GM19438 (cell line): ENCODE measurements around the gene SLC25A47.
"Not testable (repeated sequence)": the region's sequence is repeated elsewhere in the genome, so short reads cannot be mapped to it uniquely, and the experiment has no call there.

Experiments
- ATAC-seq: cut with Tn5 transposase; IDR thresholded peaks from one replicate; pipeline ENCODE4 v1.9.1; 2021; ENCODE audit warnings: low read depth; ENCODE audit not compliant: unreplicated experiment

Gene SLC25A47

GRCh38 chr14:100289916-100290606 is 33.1 kb upstream of the SLC25A47 start:
- no peak for ATAC-seq

- no peak for ATAC-seq
Observed at GRCh38 chr14:100290607-100291304, 32.4 kb upstream of the SLC25A47 start.

GRCh38 chr14:100291305-100292075 is 31.6 kb upstream of the SLC25A47 start:
- ATAC-seq = no peak

- ATAC-seq = no peak
Observed at GRCh38 chr14:100292301-100292775, 30.8 kb upstream of the SLC25A47 start.

GRCh38 chr14:100292776-100293461 is 30.2 kb upstream of the SLC25A47 start:
- ATAC-seq = no peak

- no peak for ATAC-seq
Observed at GRCh38 chr14:100293497-100294212, 29.5 kb upstream of the SLC25A47 start.

GRCh38 chr14:100294213-100294962 is 28.8 kb upstream of the SLC25A47 start:
- ATAC-seq = no peak

- ATAC-seq = no peak
Observed at GRCh38 chr14:100294963-100295330, 28.2 kb upstream of the SLC25A47 start.

- no peak for ATAC-seq
Observed at GRCh38 chr14:100295376-100296105, 27.6 kb upstream of the SLC25A47 start.

GRCh38 chr14:100296106-100296651 is 27.0 kb upstream of the SLC25A47 start:
- ATAC-seq = no peak

GRCh38 chr14:100296729-100297128 is 26.4 kb upstream of the SLC25A47 start:
- ATAC-seq = not testable (repeated sequence)

GRCh38 chr14:100297320-100298300 is 25.5 kb upstream of the SLC25A47 start:
- ATAC-seq = peak; percentile 87

- ATAC-seq = no peak
Observed at GRCh38 chr14:100298551-100299237, 24.4 kb upstream of the SLC25A47 start.

- no peak for ATAC-seq
Observed at GRCh38 chr14:100299238-100299560, 23.9 kb upstream of the SLC25A47 start.

GRCh38 chr14:100302616-100303015 is 20.5 kb upstream of the SLC25A47 start:
- ATAC-seq = no peak

GRCh38 chr14:100303179-100303578 is 20.0 kb upstream of the SLC25A47 start:
- no peak for ATAC-seq

- ATAC-seq = no peak
Observed at GRCh38 chr14:100303925-100304324, 19.2 kb upstream of the SLC25A47 start.
